A673 (cell line): ENCODE data around the gene MFAP4. TPM values are rescaled to one million over a fixed set of nuclear protein-coding genes. Genes with fewer than 3 reads are reported as not detected.
A peak's percentile ranks its signal among the peaks of the same experiment; 100 is the strongest.

Source experiments
- BruUV-seq: library from RNA; stranded (reverse); fragments of 400-500 nt; replicated peaks from 2 replicates; lab custom pipeline; 2021; lab: Mats Ljungman, UMichigan
- CTCF ChIA-PET: fragments of 300-600 bp; sonication (Branson Sonifier 250); formaldehyde crosslinking; loops from one replicate; lab custom pipeline; 2022; ENCODE audit warnings: antibody characterized with exemption; lab: Charles Lee
- POLR2A ChIA-PET: fragments of 300-600 bp; sonication (Branson Sonifier 250); formaldehyde crosslinking; loops from one replicate; lab custom pipeline; 2022; ENCODE audit warnings: antibody characterized with exemption; ENCODE audit not compliant: low non-redundant PET; lab: Charles Lee
- DNase-seq: peaks from one replicate; pipeline ENCODE4 v3.0.0-alpha.2; 2015; ENCODE audit warnings: low spot score
- H3K27ac ChIP-seq: fragments of 200-600 bp; sonication (generic); 2 replicates; pipeline ENCODE4 v1.5.1; 2016; ENCODE audit warnings: mixed run types, low read depth, mild to moderate bottlenecking, mixed read lengths, antibody characterized with exemption, low read length; ENCODE audit not compliant: poor library complexity, severe bottlenecking
- H3K27me3 ChIP-seq: fragments of 200-600 bp; sonication (generic); replicated peaks from 2 replicates; pipeline ENCODE4 v1.6.1; 2017; ENCODE audit warnings: mixed run types, low read depth, mild to moderate bottlenecking, mixed read lengths, antibody characterized with exemption, low read length; ENCODE audit not compliant: insufficient read depth, poor library complexity
- H3K36me3 ChIP-seq: fragments of 200-600 bp; sonication (generic); 2 replicates; pipeline ENCODE4 v1.6.1; 2016; ENCODE audit warnings: mixed run types, mild to moderate bottlenecking, mixed read lengths, antibody characterized with exemption, low read length; ENCODE audit not compliant: insufficient read depth, poor library complexity, severe bottlenecking
- H3K4me1 ChIP-seq: fragments of 200-600 bp; sonication (generic); 2 replicates; pipeline ENCODE4 v1.6.1; 2017; ENCODE audit warnings: mixed run types, mild to moderate bottlenecking, mixed read lengths, antibody characterized with exemption, low read length; ENCODE audit not compliant: insufficient read depth, poor library complexity, severe bottlenecking
- H3K4me3 ChIP-seq: fragments of 200-600 bp; sonication (generic); 2 replicates; pipeline ENCODE4 v1.5.1; 2016; ENCODE audit warnings: low read depth, mixed run types, mild to moderate bottlenecking, mixed read lengths, low read length; ENCODE audit not compliant: poor library complexity, severe bottlenecking
- H3K9me3 ChIP-seq: fragments of 200-600 bp; sonication (generic); 2 replicates; pipeline ENCODE4 v1.6.1; 2016; ENCODE audit warnings: mixed run types, low read depth, mild to moderate bottlenecking, mixed read lengths, antibody characterized with exemption, low read length; ENCODE audit not compliant: poor library complexity, severe bottlenecking
- CTCF ChIP-seq: fragments of 300-800, 200-600 bp; sonication (generic); conservative IDR thresholded peaks from 2 replicates; pipeline ENCODE4 v1.5.1; 2017; ENCODE audit warnings: low read depth, mild to moderate bottlenecking, antibody characterized with exemption, low read length, moderate library complexity, mixed read lengths
- EZH2 ChIP-seq: fragments of 200-600 bp; sonication (generic); IDR thresholded peaks from 2 replicates; pipeline ENCODE4 v1.6.1; 2017; ENCODE audit warnings: borderline replicate concordance, low read depth, mild to moderate bottlenecking, mixed read lengths, antibody characterized with exemption, low read length; ENCODE audit not compliant: poor library complexity, severe bottlenecking
- intact Hi-C: fragments of 100-400 bp; cut with micrococcal nuclease; formaldehyde crosslinking; loops from one replicate; pipeline ENCODE4 v1.10.0; 2022; ENCODE audit not compliant: unreplicated experiment
- total RNA-seq: library from RNA; stranded (reverse); gene quantifications from 2 replicates; pipeline ENCODE4 v1.2.3, GENCODE V29; 2021

The MFAP4 gene
- total RNA-seq, 1 experiment from 2014 or later = 60.9 TPM

DNA sequence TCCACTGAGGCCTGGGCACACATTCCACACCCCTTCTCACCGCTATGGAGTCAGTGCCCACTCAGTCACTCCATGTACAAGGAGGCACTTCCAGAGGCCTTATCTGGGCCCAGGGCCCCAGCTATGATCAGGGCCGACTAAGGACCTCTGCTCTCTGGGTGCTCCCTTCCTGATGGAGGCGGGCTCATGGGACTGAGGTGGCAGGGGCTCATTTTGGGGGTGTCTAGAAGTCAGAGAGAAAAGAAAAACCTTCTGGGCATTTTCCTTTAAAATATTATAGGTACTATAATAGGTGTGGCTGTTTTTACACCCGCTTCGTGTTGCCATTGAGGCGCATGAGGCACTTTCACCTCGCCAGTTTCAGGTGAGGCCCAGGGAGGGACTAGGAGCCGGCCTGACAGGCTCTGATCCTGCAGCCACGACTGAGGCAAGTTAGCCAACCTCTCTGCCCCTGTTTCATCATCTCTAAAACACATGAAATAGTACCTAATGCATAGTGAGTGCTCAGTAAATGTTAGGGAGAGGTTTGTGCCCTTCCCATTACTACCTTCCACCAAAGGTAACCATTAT, 38.8 kb downstream of the MFAP4 start:
- ChIA-PET CTCF (interaction anchor here (0.5 kb wide), 1 partner anchor 413 kb away, joined by 5 read pairs; no protein-coding TSS in a partner anchor), POLR2A (no interaction called here)
- Histone ChIP-seq H3K9me3 (no peaks in the 10 kb centered on the region), H3K27me3 (no peaks in the 10 kb centered on the region), H3K36me3 (peaks cover 3% of the 10 kb centered on the region), H3K27ac (no peak overlapping the region), H3K4me3 (no peak overlapping the region), H3K4me1 (peaks cover 14% of the 10 kb centered on the region)
- no peak for DNase-seq
- BruUV-seq = no TSS peak
- TF ChIP-seq CTCF (no peak), EZH2 (no peak)
- intact Hi-C loops = no loop called here

DNA sequence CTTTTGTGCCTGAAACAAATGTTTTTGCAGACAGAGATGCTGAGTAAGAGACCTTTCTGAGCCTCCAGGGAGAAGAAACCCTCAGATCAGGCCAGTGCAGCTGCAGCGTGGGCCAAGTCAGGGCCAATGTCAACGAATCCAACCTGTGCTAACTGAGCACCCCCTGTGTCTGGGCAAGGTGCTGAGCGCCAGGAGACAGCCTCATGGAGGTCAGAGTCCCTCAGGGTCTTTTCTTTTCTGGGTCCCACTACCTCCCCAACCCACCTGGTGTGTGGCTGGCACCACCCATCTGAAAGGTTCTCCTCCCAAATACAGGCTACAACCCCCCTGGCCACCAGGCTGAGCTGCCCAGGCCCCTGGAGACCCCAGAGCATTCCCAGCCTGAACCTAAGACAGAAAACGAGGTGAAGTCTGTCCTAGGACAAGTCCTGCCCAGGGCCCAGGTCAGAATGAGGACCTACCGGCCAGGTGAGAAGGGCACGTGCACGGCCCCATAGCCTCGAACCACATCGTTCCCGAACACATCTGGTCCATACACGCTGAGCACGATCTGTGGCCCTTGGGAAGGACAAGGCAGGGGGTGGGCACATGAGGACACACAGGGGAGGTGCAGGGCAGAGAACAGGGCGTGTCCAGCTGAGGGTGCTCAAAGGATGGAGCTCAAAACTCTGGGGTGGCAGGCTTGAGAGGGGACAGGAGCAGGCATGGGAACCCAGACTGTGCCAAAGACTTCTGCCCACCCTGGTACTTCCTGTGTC, 39.5 kb downstream of the MFAP4 start:
- Histone ChIP-seq H3K4me1 (peaks cover 14% of the 10 kb centered on the region), H3K4me3 (no peak overlapping the region), H3K27ac (peak overlapping the region; percentile 52), H3K36me3 (peaks cover 3% of the 10 kb centered on the region), H3K9me3 (no peaks in the 10 kb centered on the region), H3K27me3 (no peaks in the 10 kb centered on the region)
- DNase-seq = no peak
- no TSS peak for BruUV-seq
- POLR2A ChIA-PET = interaction anchor here (0.5 kb wide), 1 partner anchor 27 kb away, joined by 3 read pairs; no protein-coding TSS in a partner anchor
- TF ChIP-seq CTCF (no peak), EZH2 (no peak)
- intact Hi-C loops = no loop called here
- CTCF ChIA-PET = interaction anchor here (0.5 kb wide), 1 partner anchor 414 kb away, joined by 5 read pairs; no protein-coding TSS in a partner anchor

GRCh38 chr17:19346351-19347255, 40.4 kb downstream of the MFAP4 start:
- CTCF ChIA-PET = no interaction called here
- Histone ChIP-seq H3K36me3 (peaks cover 3% of the 10 kb centered on the region), H3K9me3 (no peaks in the 10 kb centered on the region), H3K4me3 (no peak overlapping the region), H3K4me1 (peaks cover 14% of the 10 kb centered on the region), H3K27me3 (no peaks in the 10 kb centered on the region), H3K27ac (peak overlapping the region; percentile 44)
- intact Hi-C loops = no loop called here
- POLR2A ChIA-PET = interaction anchor here (0.5 kb wide), 1 partner anchor 28 kb away, joined by 3 read pairs; no protein-coding TSS in a partner anchor
- TF ChIP-seq CTCF (no peak), EZH2 (no peak)
- BruUV-seq = no TSS peak
- DNase-seq = peak; percentile 88
